Activated naive CD4-positive, alpha-beta T cell treated with anti-CD3 and anti-CD28 coated beads, Interleukin-2, amount 50 U/mL, for 24 hours (primary cell): ENCODE data around the gene P2RX1.

Source experiments
- H3K27ac Mint-ChIP-seq: one replicate; pipeline ENCODE4 v1.8.0; 2021; ENCODE audit warnings: mild to moderate bottlenecking, mixed read lengths
- H3K27me3 Mint-ChIP-seq: one replicate; pipeline ENCODE4 v1.8.0; 2021; ENCODE audit warnings: mixed read lengths
- H3K36me3 Mint-ChIP-seq: one replicate; pipeline ENCODE4 v1.8.0; 2021; ENCODE audit warnings: mixed read lengths
- H3K4me1 Mint-ChIP-seq: one replicate; pipeline ENCODE4 v1.8.0; 2021; ENCODE audit warnings: mixed read lengths
- H3K4me3 Mint-ChIP-seq: one replicate; pipeline ENCODE4 v1.8.0; 2021; ENCODE audit warnings: mild to moderate bottlenecking, mixed read lengths
- H3K9me3 Mint-ChIP-seq: one replicate; pipeline ENCODE4 v1.8.0; 2021; ENCODE audit warnings: mixed read lengths

P2RX1 gene

DNA sequence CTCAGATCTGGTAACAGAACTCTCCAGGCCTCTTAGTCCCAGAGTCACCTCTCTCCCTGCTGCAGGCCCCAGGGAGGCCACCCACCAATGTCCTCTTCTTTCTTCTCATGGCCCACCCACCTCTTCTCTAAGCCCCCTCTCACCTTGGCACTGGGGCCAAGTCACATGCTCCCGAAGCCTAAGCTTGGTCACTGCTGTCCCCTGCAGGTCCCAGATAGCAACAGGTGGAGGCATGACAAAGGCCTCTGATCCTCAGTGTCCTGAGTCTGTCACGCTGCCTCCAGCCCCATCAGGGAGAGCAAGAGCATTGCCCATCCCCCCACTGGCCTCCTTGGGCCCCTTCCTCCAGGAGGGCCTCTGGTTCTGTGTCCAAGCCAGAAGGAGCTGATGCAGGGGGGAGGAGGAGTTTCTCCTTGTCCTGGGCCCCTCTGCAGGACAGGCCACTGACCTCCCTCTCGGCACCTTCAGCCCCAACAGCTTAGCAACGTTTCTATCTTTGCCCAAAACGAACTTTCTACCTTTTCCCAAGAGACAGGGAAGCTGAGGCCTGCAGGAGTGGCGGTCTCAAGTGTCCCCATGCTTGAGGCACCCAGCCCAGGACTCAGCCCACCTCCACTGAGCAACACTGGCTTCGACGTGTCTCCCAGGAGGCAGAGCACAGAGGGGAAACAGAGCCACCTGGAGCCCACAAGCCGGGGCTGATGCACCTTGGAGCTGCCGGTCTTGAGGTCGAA is 8.6 kb downstream of the P2RX1 start:
- Mint-ChIP-seq H3K4me3 (no peak overlapping the region), H3K27me3 (no peaks in the 10 kb centered on the region), H3K27ac (no peak overlapping the region), H3K36me3 (no peaks in the 10 kb centered on the region), H3K9me3 (no peaks in the 10 kb centered on the region), H3K4me1 (peaks cover 16% of the 10 kb centered on the region)

DNA sequence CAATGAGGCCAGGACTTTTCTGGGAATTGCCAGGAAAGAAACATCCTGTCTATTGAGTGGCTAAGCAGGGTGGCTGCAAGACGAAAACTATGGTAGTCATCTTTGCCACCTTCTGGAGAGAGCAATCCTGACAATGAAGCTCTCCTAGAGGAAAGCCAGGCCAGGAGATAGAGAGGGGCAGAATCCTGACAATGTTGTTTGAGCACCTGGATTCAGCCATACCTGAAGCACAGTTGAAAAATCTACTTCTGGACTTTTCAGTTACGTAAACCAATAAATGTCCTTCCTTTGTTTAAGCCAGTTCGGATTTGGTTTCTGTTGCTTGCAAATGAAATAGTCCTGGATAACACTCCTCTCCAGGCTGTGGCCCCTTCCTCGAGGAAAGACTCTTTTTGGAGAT is 9.4 kb downstream of the P2RX1 start:
- no peak overlapping the region for H3K4me3 Mint-ChIP-seq

DNA sequence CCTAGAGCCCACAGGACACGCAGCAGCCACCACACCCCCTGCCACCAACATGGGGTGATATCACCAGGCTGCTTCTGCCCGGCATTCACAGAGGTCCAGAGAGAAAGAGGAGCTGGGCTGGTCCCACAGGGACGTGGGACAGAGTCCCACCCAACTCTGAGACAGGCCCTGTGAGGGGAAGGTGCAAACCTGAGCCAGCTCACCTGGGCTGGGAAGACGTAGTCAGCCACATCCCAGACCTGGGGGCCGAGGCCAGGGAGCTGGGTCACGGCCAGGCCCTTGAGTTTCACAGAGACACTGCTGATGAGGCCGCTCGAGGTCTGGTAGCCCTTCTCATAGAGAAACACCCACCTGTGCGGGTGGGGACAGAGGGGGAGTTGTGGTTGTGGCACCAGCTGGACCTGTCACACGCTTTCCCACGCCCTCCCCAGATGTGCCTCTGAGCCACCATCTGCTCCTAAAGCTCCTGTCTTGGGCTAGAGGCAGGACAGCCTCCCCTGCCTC is 11.2 kb downstream of the P2RX1 start:
- no peak overlapping the region for H3K27ac Mint-ChIP-seq
- H3K4me3 Mint-ChIP-seq, result no peak overlapping the region

More for the DNA sequence above, 9.4 kb downstream of the P2RX1 start:
- H3K9me3 Mint-ChIP-seq, result no peaks in the 10 kb centered on the region
- H3K36me3 Mint-ChIP-seq, result no peaks in the 10 kb centered on the region
- H3K4me1 Mint-ChIP-seq, result peaks cover 15% of the 10 kb centered on the region
- H3K27me3 Mint-ChIP-seq, result no peaks in the 10 kb centered on the region
- no peak overlapping the region for H3K27ac Mint-ChIP-seq

DNA sequence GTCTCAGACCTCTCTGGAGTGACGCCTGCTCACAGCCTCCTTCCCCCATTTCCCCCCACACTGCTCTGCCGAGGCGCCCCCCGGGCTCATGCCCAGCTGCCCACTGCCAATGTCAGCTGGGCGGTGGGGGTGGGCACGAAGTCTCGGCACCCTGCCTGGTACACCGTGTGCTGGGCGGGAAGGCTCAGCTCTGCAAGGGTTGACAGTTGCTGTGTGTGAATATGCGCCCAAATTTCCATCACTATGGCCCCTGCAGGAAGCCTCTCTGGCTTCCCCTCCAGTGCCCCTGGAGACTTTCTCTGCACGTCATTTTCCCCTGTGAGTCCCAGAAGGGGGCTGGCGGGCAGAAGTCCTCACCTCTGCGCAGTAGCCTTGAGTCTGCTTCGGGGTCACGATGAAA is 11.8 kb downstream of the P2RX1 start:
- H3K4me3 Mint-ChIP-seq, result no peak overlapping the region
- no peaks in the 10 kb centered on the region for H3K27me3 Mint-ChIP-seq
- no peaks in the 10 kb centered on the region for H3K36me3 Mint-ChIP-seq
- no peaks in the 10 kb centered on the region for H3K9me3 Mint-ChIP-seq
- H3K27ac Mint-ChIP-seq, result no peak overlapping the region
- H3K4me1 Mint-ChIP-seq, result no peaks in the 10 kb centered on the region

More for the DNA sequence above, 11.2 kb downstream of the P2RX1 start:
- Mint-ChIP-seq H3K36me3 (no peaks in the 10 kb centered on the region), H3K9me3 (no peaks in the 10 kb centered on the region), H3K4me1 (no peaks in the 10 kb centered on the region), H3K27me3 (no peaks in the 10 kb centered on the region)

DNA sequence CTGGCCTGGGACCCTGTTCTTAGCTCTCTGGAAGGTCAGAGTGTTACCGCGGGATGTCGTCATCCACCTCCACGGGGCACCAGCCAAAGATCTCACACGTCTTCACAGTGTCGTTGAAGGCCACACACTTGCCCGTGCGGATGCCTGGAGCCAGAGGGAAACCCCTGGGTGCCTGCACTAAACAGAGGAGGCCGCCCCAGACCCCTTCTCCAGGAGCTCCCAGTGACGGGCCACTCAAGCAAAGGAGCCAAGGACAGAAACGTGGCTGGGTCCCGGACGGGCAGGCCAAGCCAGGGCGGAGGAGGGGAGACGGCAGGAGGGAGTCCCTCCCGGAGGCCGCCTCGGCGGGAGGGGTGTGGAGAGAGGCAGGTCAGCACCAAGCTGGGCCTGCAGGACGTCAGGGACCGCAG is 12.4 kb downstream of the P2RX1 start:
- Mint-ChIP-seq H3K27ac (no peak overlapping the region), H3K9me3 (no peaks in the 10 kb centered on the region), H3K4me1 (no peaks in the 10 kb centered on the region), H3K36me3 (no peaks in the 10 kb centered on the region), H3K4me3 (no peak overlapping the region), H3K27me3 (no peaks in the 10 kb centered on the region)

DNA sequence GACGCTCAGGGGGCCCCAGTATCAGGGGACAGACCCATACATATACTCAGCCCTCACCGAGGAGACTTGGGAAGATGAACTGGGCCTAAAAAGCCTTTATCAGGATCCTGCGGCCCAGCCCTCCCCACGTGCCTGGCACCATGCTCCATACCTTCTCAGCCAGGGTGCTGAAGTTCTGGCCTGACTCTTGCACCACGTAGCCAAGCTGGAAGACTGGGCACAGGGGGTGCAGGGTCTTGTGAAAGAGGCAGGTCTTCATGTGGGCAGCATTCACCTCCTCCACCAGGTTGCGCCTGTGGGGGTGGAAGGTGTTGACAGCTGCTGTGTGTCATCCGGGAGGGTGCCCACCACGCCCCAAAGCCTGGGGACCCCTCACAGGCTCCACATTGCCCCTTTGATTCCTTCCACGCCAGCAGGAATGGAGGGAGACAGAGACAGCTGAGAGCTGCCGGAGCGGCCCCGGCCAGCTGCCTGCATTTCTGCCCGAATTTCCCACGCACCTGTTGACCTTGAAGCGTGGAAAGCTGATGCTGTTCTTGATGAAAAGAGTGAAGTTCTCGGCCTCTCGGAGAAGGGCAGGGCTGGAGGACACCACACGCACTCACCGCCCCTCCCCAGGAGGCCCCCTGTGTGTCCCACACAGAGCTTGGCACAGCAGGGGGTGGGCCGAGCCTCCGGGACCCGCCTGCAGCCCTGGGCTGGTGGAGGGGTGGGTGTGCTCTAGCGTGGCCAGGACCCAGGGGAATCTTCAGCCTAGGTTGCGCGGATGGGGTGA is 13.0 kb downstream of the P2RX1 start:
- Mint-ChIP-seq H3K4me1 (no peaks in the 10 kb centered on the region), H3K36me3 (no peaks in the 10 kb centered on the region), H3K27me3 (no peaks in the 10 kb centered on the region), H3K27ac (no peak overlapping the region), H3K9me3 (no peaks in the 10 kb centered on the region), H3K4me3 (no peak overlapping the region)

DNA sequence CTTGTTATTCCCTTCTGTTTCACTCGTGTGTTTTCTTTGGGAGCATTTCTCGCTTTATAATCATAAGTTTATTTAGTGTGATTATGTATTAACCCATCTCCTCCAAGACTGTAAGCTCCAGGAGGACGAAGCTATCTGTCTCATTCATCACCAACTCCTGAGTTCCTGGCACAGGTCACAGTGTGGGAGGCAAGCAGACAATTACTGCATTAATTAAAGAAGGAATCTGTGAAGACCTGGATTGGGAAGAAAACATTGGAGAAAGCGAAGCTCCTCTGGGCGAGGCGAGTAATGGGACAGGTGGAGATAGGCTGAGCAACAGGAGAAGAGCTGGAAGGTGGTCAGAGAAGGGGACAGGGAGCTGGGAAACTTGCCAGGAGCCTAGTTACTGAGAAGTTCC is 15.6 kb downstream of the P2RX1 start:
- no peak overlapping the region for H3K27ac Mint-ChIP-seq
- H3K4me1 Mint-ChIP-seq, result no peaks in the 10 kb centered on the region
- H3K27me3 Mint-ChIP-seq, result no peaks in the 10 kb centered on the region
- H3K36me3 Mint-ChIP-seq, result no peaks in the 10 kb centered on the region
- H3K9me3 Mint-ChIP-seq, result no peaks in the 10 kb centered on the region
- H3K4me3 Mint-ChIP-seq, result no peak overlapping the region

DNA sequence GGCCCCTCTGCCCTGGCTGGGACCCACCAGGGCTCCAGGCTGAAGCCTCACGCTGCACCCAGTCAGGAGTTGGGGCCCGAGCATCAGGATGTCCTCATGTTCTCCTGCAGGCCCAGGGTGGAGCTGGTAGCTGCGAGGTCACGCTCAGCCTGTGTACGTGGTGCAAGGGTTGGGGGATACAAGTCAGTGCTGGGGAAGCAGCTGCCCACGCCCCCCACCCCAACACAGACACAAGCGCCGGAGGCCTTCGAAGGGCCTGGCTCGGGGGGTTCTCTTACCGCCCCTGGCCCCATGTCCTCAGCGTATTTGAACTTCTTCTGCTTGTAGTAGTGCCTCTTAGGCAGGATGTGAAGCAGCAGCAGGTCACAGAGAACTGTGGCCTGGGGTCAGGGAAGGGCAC is 18.5 kb downstream of the P2RX1 start:
- no peak overlapping the region for H3K27ac Mint-ChIP-seq
- no peaks in the 10 kb centered on the region for H3K36me3 Mint-ChIP-seq
- H3K4me1 Mint-ChIP-seq, result peaks cover 9% of the 10 kb centered on the region
- no peaks in the 10 kb centered on the region for H3K27me3 Mint-ChIP-seq
- no peak overlapping the region for H3K4me3 Mint-ChIP-seq
- no peaks in the 10 kb centered on the region for H3K9me3 Mint-ChIP-seq

DNA sequence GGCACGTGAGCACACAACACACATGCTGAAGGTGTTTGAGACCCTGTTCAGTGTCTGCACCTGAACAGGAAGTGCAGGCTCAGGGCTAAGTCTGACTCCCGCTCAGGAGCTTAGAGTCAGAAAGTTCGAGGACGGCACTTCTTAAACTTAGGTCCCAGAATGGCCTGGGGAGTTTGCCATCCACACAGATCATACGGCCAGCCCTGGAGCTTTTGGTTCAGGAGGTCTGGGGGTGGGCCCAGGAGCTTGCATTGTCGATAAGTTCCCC is 19.4 kb downstream of the P2RX1 start:
- peaks cover 9% of the 10 kb centered on the region for H3K4me1 Mint-ChIP-seq
- no peak overlapping the region for H3K27ac Mint-ChIP-seq
- H3K4me3 Mint-ChIP-seq, result no peak overlapping the region
- no peaks in the 10 kb centered on the region for H3K27me3 Mint-ChIP-seq
- no peaks in the 10 kb centered on the region for H3K9me3 Mint-ChIP-seq
- H3K36me3 Mint-ChIP-seq, result no peaks in the 10 kb centered on the region

DNA sequence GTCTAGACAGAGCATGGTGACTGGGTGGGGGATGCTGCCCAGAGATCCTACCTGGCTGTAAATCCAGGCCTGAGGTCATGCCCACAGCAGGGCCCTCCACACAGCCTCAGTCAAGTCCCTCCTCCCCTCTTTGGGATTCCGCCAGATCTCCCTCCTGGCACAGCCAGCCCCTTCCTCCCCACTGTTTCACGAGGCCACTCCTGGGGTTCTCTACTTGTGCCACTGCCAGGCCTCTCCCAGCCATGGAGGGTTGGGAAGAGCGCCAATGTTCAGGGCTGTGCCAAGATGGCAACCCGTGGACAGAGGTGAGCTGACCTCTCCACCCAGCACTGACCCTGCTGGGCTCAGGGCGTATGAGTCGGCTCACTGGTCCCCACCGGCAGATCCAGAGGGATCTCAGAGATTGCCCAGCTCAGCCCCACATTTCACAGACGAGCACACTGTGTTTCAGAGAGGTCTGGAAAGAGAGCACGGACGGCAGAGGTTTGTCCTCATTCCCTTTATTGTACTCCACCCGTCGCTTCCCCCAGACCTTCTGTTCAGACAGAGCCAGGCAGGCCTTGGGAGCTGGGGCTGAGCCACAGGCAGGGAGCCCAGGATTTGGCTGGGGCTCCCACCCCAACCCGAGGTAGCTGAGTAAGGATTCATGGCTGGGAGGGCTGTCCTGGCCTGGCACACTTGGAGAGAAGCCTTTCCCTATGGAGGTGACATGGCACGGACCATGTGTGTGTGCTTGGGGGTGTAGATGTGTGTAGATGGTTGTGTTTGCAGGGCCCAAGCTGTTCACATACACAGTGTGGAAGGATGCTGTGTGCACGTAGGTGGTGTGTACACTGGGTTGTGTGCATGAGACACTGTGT is 19.9 kb downstream of the P2RX1 start:
- Mint-ChIP-seq H3K36me3 (no peaks in the 10 kb centered on the region), H3K27ac (no peak overlapping the region), H3K9me3 (no peaks in the 10 kb centered on the region), H3K4me1 (peaks cover 14% of the 10 kb centered on the region), H3K27me3 (no peaks in the 10 kb centered on the region), H3K4me3 (no peak overlapping the region)

DNA sequence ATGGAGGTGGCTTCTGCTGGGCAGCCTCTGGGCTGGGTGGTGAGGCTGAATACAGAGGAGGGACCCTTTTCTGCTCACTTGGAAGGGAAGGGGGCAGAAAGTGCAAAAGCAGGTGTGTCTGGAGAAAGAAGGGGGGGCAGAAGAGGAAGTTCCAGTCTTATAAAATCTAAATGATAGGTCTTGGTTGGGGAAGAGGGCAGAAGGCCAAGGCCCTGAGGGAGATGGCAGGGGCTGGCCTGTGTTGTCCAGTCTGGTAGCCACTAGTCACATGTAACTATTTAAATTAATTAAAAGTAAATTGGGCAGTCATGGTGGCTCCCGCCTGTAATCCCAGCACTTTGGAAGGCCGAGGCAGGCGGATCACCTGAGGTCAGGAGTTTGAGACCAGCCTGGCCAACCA is 20.9 kb downstream of the P2RX1 start:
- no peaks in the 10 kb centered on the region for H3K27me3 Mint-ChIP-seq
- peaks cover 23% of the 10 kb centered on the region for H3K4me1 Mint-ChIP-seq
- H3K36me3 Mint-ChIP-seq, result no peaks in the 10 kb centered on the region
- no peak overlapping the region for H3K27ac Mint-ChIP-seq
- H3K4me3 Mint-ChIP-seq, result no peak overlapping the region
- H3K9me3 Mint-ChIP-seq, result no peaks in the 10 kb centered on the region

DNA sequence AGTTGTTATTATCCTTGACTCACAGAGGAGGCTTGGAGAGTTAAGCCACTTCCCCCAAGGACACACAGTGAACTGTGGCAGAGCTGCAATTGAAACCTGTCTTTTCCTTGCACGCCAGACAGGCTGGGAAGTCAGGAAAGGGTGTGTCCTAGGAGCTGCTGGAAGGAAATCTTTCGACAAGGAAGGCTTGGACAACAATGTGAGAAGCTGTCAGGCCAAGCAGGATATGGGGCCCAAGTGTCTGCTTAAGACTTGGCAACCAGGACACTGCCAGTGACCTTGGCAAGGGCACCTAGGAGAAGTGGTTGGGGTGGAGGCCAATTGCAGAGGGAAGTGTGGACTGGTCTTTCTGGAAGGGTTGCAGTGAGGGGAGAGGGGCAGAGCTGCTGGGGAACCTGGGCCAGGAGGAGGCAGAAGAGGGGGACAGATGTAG is 21.3 kb downstream of the P2RX1 start:
- no peak overlapping the region for H3K4me3 Mint-ChIP-seq
- H3K27me3 Mint-ChIP-seq, result no peaks in the 10 kb centered on the region
- H3K27ac Mint-ChIP-seq, result no peak overlapping the region
- peaks cover 25% of the 10 kb centered on the region for H3K4me1 Mint-ChIP-seq
- H3K9me3 Mint-ChIP-seq, result no peaks in the 10 kb centered on the region
- no peaks in the 10 kb centered on the region for H3K36me3 Mint-ChIP-seq

DNA sequence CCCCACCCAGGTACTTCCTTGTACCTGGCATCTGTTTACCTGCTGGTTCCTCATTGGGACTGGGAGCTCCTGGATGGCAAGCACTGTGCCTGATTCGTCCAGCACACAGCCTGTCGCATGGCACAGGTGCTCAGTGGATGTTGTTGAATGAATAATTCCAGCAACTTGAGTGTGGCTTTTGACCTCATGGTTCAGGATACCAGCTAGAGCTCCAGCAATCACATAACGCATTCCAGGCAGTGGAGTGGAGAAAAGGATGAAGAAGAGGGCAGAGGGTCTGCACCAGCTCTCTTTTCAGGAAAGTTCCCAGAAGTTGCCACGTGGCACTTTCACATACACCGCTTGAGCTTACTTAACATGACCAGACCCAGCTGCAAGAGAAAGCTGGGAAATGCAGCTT is 22.1 kb downstream of the P2RX1 start:
- no peaks in the 10 kb centered on the region for H3K27me3 Mint-ChIP-seq
- H3K9me3 Mint-ChIP-seq, result no peaks in the 10 kb centered on the region
- H3K36me3 Mint-ChIP-seq, result no peaks in the 10 kb centered on the region

DNA sequence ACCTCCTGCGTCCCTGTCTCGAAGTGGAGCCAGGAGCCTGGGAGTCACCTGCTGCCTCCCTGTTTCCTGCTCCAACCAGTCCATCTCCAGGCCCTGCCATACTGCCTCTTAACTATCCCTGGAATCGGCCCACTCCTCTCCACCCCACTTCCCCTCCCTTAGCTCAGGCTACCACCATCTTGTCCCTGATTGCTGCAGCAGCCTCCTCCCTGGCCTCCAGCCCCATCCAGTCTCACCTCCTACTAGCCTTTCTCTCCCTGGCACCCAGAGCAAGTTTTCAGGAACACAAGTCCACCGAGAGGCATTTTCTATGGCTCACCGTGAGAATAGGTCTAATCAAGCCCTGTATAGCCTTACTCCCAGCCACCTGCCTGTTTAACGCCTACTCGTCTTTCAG is 22.5 kb downstream of the P2RX1 start:
- Mint-ChIP-seq H3K4me3 (peak overlapping the region; percentile 85), H3K27ac (peak overlapping the region; percentile 85), H3K9me3 (no peaks in the 10 kb centered on the region), H3K27me3 (no peaks in the 10 kb centered on the region), H3K36me3 (no peaks in the 10 kb centered on the region), H3K4me1 (peaks cover 25% of the 10 kb centered on the region)

More for the DNA sequence above, 22.1 kb downstream of the P2RX1 start:
- Mint-ChIP-seq H3K27ac (no peak overlapping the region), H3K4me1 (peaks cover 25% of the 10 kb centered on the region), H3K4me3 (peak overlapping the region; percentile 85)

DNA sequence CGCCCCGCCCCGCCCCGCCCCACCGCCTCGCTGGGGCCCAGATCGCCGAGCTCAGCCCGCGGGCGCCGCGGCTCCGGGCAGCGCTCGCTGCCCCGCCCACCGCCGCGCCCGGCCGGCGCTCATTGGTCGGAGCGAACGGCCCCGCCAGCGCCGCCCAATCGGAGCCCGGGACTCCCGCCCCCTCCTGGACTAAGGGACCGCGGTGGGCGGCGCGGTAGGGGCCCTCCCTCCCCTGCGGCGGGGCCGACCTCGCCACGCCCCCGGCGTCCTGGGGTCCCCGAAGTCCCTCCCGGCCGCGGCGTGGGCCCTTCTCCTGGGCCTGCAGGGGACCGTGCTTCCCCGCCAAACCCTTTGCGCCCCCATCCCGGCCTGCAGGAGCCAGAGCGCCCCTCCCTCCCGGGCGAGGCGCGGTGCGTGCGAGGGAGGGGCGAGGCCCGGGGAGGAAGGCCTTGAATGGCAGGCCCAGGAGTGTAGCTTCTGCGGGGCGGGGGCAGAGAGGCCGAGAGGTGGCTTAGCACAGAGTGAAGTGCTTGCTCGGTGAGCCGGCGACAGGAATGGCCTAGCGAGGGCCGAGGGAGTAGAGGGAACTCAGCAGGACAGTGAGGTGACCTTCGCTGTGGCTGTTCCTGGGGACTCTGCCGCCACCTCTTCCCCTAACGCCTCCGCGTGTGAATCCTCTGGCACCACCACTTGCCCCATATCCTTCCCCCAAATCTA is 23.1 kb downstream of the P2RX1 start, which contains the start of gene CAMKK1:
Gene CAMKK1 (minus strand): TSS at position 51 of the 717 bp plus-strand sequence. CDS start 7,366 bp downstream, outside the sequence.
- H3K36me3 Mint-ChIP-seq, result no peaks in the 10 kb centered on the region
- peak within 1 kb of the TSS; percentile 85 for H3K4me3 Mint-ChIP-seq
- H3K27ac Mint-ChIP-seq, result peak within 1 kb of the TSS; percentile 85
- no peaks in the 10 kb centered on the region for H3K9me3 Mint-ChIP-seq
- H3K4me1 Mint-ChIP-seq, result peaks cover 28% of the 10 kb centered on the region
- no peaks in the 10 kb centered on the region for H3K27me3 Mint-ChIP-seq
